HepG2 (cell line): ENCODE measurements around the gene SSBP4. TPM values are rescaled to one million over a fixed set of nuclear protein-coding genes. Genes with fewer than 3 reads are reported as not detected.

Experiments
- ATRX ChIP-seq: sonication (generic); formaldehyde crosslinking; IDR thresholded peaks from 2 replicates; pipeline ENCODE4 v1.4.0; 2020; ENCODE audit warnings: missing genetic modification reagents, borderline replicate concordance
- CENPT ChIP-seq: sonication (generic); formaldehyde crosslinking; IDR thresholded peaks from 2 replicates; pipeline ENCODE4 v1.8.0; 2022; ENCODE audit warnings: low read depth, mild to moderate bottlenecking, moderate library complexity, missing genetic modification reagents
- GATAD1 ChIP-seq: IDR thresholded peaks from 2 replicates; pipeline ENCODE4 v1.6.1; 2016; ENCODE audit warnings: missing genetic modification reagents, missing compliant biosample characterization
- KDM3A ChIP-seq: IDR thresholded peaks from 2 replicates; pipeline ENCODE4 v1.6.1; 2018; ENCODE audit warnings: low read depth, missing compliant biosample characterization
- NBN ChIP-seq: fragments of 450-650 bp; conservative IDR thresholded peaks from 2 replicates; pipeline ENCODE4 v1.6.1; 2017
- PHF21A ChIP-seq: sonication (generic); formaldehyde crosslinking; IDR thresholded peaks from 2 replicates; pipeline ENCODE4 v1.5.0; 2020; ENCODE audit warnings: mild to moderate bottlenecking, missing genetic modification reagents
- RBAK ChIP-seq: sonication (generic); formaldehyde crosslinking; IDR thresholded peaks from 2 replicates; pipeline ENCODE4 v1.5.1; 2020; ENCODE audit warnings: mild to moderate bottlenecking, missing genetic modification reagents
- RFX1 ChIP-seq: fragments of 450-650 bp; IDR thresholded peaks from 2 replicates; pipeline ENCODE4 v1.6.1; 2017
- ZNF234 ChIP-seq: sonication (generic); formaldehyde crosslinking; conservative IDR thresholded peaks from 2 replicates; pipeline ENCODE4 v1.5.1; 2020; ENCODE audit warnings: mild to moderate bottlenecking, missing genetic modification reagents
- ZNF343 ChIP-seq: sonication (generic); formaldehyde crosslinking; IDR thresholded peaks from 2 replicates; pipeline ENCODE4 v1.4.0; 2020; ENCODE audit warnings: mild to moderate bottlenecking, missing genetic modification reagents
- ZNF550 ChIP-seq: sonication (generic); formaldehyde crosslinking; IDR thresholded peaks from 2 replicates; pipeline ENCODE4 v1.4.0; 2020; ENCODE audit warnings: mild to moderate bottlenecking, missing genetic modification reagents, borderline replicate concordance
- polyA plus RNA-seq, 8 experiments: library from polyadenylated mRNA; depleted of rRNA in 3 of 8; stranded (reverse) in 7 of 8; unstranded in 1 of 8; fragments of >200 nt; fragmentation: Illumina TruSeq in 4 of 8; extraction: Trizol in 4 of 8; gene quantifications; 2 replicates each; pipeline versions ENCODE4 v1.2.1 to v1.2.3, GENCODE V29; 2011 to 2016; ENCODE audit warnings: low read depth in 4 of 8, missing spikeins in 1 of 8, mixed read lengths in 1 of 8; ENCODE audit not compliant: insufficient read depth in 1 of 8
- total RNA-seq, 5 experiments: library from RNA; depleted of rRNA; stranded (reverse); fragments of >200 nt; fragmentation: Illumina TruSeq; extraction: Trizol; gene quantifications; 2 replicates each; pipeline ENCODE4 v1.2.3, GENCODE V29; 2016; ENCODE audit warnings: low read depth in 1 of 5
- TF ChIP-seq, protein P1 (sequence below): sonication (generic); formaldehyde crosslinking; IDR thresholded peaks from 2 replicates; pipeline ENCODE4 v1.4.0; 2020; ENCODE audit warnings: mild to moderate bottlenecking, missing genetic modification reagents
- TF ChIP-seq, protein P2 (sequence below): IDR thresholded peaks from 2 replicates; pipeline ENCODE4 v1.6.1; 2016
- TF ChIP-seq, protein P3 (sequence below): sonication (generic); formaldehyde crosslinking; IDR thresholded peaks from 2 replicates; pipeline ENCODE4 v1.9.0; 2022; ENCODE audit warnings: missing genetic modification reagents, mild to moderate bottlenecking, borderline replicate concordance
- TF ChIP-seq, protein P4 (sequence below), 2 experiments: sonication (generic) in 1 of 2; formaldehyde crosslinking in 1 of 2; IDR thresholded peaks; 2 replicates each; pipeline versions ENCODE4 v1.4.0 to v1.6.1; 2016 to 2020; ENCODE audit warnings: borderline replicate concordance in 1 of 2, low read depth in 1 of 2, mild to moderate bottlenecking in 1 of 2, missing genetic modification reagents in 1 of 2
- TF ChIP-seq, protein P5 (sequence below): sonication (generic); formaldehyde crosslinking; IDR thresholded peaks from 2 replicates; pipeline ENCODE4 v1.5.0; 2020; ENCODE audit warnings: missing genetic modification reagents
- TF ChIP-seq, protein P6 (sequence below): sonication (generic); formaldehyde crosslinking; IDR thresholded peaks from 2 replicates; pipeline ENCODE4 v1.8.1; 2023; ENCODE audit warnings: mild to moderate bottlenecking, missing genetic modification reagents

SSBP4 gene
- total and polyA plus RNA-seq, 2 of the 13 experiments (the other 11 are each of a cell fraction or from before 2014, with no cell fraction given): 20.8 to 39.5 TPM

DNA sequence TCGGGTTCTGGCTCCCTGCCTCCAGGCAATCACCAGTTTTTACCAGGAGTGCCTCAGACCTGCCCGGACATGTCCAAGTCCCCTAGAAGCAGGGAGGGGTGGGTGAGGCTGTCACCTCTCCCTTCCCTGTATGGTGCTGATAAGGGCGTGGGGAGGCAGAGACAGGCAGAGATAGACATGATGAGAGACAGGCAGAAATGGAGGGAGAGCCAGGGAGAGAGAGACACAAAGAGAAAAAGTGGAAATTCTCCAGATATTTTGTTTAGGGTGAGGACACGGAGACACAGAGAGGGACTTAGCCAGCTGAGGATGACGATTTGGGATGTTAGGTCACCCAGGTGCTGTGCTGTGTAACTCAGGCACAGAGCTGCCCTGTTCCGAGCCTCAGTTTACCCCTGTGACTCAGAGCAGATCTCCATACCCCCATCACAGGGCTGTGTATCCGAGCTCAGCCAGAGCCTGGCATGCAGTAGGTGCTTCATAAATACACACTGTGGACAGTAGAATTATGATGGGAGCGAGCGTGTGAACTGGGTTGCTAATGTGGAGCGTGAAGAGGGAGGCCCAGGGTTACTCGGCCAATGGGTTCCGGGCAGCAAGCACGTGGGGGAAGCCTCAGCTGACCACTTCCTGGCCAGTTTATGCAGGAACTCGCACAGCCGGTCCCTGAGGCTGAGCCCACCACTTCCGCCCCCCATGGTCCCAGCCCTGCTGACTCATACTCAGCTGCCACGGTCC is 45.1 kb upstream of the SSBP4 start (continued):
- TF ChIP-seq, protein P1, sequence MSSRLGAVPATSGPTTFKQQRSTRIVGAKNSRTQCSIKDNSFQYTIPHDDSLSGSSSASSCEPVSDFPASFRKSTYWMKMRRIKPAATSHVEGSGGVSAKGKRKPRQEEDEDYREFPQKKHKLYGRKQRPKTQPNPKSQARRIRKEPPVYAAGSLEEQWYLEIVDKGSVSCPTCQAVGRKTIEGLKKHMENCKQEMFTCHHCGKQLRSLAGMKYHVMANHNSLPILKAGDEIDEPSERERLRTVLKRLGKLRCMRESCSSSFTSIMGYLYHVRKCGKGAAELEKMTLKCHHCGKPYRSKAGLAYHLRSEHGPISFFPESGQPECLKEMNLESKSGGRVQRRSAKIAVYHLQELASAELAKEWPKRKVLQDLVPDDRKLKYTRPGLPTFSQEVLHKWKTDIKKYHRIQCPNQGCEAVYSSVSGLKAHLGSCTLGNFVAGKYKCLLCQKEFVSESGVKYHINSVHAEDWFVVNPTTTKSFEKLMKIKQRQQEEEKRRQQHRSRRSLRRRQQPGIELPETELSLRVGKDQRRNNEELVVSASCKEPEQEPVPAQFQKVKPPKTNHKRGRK (CRISPR knock-in tag): no peak
- TF ChIP-seq KDM3A (CRISPR knock-in tag) (no peak), ZNF234 (CRISPR knock-in tag) (no peak), ZNF550 (CRISPR knock-in tag) (0 out of 2 replicates have a peak, but pooled peaks have one; percentile 23), GATAD1 (CRISPR knock-in tag) (peak; percentile 85), PHF21A (peak; percentile 90), ZNF343 (CRISPR knock-in tag) (no peak), RBAK (CRISPR knock-in tag) (no peak), CENPT (CRISPR knock-in tag) (peak; percentile 79), ATRX (no peak), NBN (no peak), RFX1 (no peak)
- TF ChIP-seq, protein P2, sequence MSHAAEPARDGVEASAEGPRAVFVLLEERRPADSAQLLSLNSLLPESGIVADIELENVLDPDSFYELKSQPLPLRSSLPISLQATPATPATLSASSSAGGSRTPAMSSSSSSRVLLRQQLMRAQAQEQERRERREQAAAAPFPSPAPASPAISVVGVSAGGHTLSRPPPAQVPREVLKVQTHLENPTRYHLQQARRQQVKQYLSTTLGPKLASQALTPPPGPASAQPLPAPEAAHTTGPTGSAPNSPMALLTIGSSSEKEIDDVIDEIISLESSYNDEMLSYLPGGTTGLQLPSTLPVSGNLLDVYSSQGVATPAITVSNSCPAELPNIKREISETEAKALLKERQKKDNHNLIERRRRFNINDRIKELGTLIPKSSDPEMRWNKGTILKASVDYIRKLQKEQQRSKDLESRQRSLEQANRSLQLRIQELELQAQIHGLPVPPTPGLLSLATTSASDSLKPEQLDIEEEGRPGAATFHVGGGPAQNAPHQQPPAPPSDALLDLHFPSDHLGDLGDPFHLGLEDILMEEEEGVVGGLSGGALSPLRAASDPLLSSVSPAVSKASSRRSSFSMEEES (CRISPR knock-in tag): peak; percentile 98
- TF ChIP-seq, protein P3, sequence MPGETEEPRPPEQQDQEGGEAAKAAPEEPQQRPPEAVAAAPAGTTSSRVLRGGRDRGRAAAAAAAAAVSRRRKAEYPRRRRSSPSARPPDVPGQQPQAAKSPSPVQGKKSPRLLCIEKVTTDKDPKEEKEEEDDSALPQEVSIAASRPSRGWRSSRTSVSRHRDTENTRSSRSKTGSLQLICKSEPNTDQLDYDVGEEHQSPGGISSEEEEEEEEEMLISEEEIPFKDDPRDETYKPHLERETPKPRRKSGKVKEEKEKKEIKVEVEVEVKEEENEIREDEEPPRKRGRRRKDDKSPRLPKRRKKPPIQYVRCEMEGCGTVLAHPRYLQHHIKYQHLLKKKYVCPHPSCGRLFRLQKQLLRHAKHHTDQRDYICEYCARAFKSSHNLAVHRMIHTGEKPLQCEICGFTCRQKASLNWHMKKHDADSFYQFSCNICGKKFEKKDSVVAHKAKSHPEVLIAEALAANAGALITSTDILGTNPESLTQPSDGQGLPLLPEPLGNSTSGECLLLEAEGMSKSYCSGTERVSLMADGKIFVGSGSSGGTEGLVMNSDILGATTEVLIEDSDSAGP (CRISPR knock-in tag): peak; percentile 74
- TF ChIP-seq, protein P4, sequence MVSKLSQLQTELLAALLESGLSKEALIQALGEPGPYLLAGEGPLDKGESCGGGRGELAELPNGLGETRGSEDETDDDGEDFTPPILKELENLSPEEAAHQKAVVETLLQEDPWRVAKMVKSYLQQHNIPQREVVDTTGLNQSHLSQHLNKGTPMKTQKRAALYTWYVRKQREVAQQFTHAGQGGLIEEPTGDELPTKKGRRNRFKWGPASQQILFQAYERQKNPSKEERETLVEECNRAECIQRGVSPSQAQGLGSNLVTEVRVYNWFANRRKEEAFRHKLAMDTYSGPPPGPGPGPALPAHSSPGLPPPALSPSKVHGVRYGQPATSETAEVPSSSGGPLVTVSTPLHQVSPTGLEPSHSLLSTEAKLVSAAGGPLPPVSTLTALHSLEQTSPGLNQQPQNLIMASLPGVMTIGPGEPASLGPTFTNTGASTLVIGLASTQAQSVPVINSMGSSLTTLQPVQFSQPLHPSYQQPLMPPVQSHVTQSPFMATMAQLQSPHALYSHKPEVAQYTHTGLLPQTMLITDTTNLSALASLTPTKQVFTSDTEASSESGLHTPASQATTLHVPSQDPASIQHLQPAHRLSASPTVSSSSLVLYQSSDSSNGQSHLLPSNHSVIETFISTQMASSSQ (IDR thresholded peaks at IDR 0.05; ENCODE audit: low read depth): peak; percentile 32; the same call in 1 of the 2 replicates
- TF ChIP-seq, protein P4 (CRISPR knock-in tag; IDR thresholded peaks at IDR 0.05; ENCODE audit: borderline replicate concordance): peak; percentile 59; the same call in 1 of the 2 replicates
- TF ChIP-seq, protein P5, sequence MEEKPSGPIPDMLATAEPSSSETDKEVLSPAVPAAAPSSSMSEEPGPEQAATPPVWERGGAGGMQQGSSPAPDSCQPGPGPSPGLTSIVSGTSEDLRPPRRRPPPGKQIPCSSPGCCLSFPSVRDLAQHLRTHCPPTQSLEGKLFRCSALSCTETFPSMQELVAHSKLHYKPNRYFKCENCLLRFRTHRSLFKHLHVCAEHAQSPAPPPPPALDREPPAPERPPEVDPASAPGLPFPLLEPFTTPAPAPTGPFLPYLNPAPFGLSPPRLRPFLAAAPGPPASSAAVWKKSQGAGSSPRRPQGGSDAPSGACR (CRISPR knock-in tag): no peak
- TF ChIP-seq, protein P6, sequence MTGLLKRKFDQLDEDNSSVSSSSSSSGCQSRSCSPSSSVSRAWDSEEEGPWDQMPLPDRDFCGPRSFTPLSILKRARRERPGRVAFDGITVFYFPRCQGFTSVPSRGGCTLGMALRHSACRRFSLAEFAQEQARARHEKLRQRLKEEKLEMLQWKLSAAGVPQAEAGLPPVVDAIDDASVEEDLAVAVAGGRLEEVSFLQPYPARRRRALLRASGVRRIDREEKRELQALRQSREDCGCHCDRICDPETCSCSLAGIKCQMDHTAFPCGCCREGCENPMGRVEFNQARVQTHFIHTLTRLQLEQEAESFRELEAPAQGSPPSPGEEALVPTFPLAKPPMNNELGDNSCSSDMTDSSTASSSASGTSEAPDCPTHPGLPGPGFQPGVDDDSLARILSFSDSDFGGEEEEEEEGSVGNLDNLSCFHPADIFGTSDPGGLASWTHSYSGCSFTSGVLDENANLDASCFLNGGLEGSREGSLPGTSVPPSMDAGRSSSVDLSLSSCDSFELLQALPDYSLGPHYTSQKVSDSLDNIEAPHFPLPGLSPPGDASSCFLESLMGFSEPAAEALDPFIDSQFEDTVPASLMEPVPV: 0 out of 2 replicates have a peak, but pooled peaks have one; percentile 54
